ENCODE data around the gene TDRD12. TPM values are rescaled to one million over a fixed set of nuclear protein-coding genes. Genes with fewer than 3 reads are reported as not detected.

Gene TDRD12
- total RNA-seq, 1 experiment from 2014 or later, result 0.33 TPM

Other genes with a start within 250 kb of the TDRD12 start
- 246 TPM for gene PDCD5, start 138.6 kb upstream of the TDRD12 start, total RNA-seq (2021; ENCODE audit: unreplicated experiment)
- gene ANKRD27, start 44.6 kb upstream of the TDRD12 start, total RNA-seq (2021; ENCODE audit: unreplicated experiment), result 64.2 TPM
- gene RGS9BP, start 43.9 kb upstream of the TDRD12 start, total RNA-seq (2021; ENCODE audit: unreplicated experiment), result 1.3 TPM
- 41.4 TPM for gene NUDT19, start 27.9 kb upstream of the TDRD12 start, total RNA-seq (2021; ENCODE audit: unreplicated experiment)
- gene SLC7A9, start 150.0 kb downstream of the TDRD12 start, total RNA-seq (2021; ENCODE audit: unreplicated experiment), result 0.28 TPM

Data from Panc1 (cell line).